SK-N-SH treated with all-trans-retinoic acid at 6 μM for 48 hours (cell line): ENCODE data around the gene RBFOX2.

ENCODE experiments used
- ATAC-seq: fragments of 200-7000 bp; cut with Tn5 transposase; 3 replicates; pipeline ENCODE4 v1.9.1; 2020; ENCODE audit warnings: mild to moderate bottlenecking, moderate library complexity
- BACH2 ChIP-seq: fragments of 250-450 bp; sonication (Bioruptor Pico); IDR thresholded peaks from 2 replicates; pipeline ENCODE4 v1.9.0; 2021; ENCODE audit warnings: mild to moderate bottlenecking, borderline replicate concordance
- CREB5 ChIP-seq: fragments of 250-450 bp; sonication (Bioruptor Pico); IDR thresholded peaks from 2 replicates; pipeline ENCODE4 v1.5.1; 2020; ENCODE audit warnings: low read depth, mild to moderate bottlenecking, moderate library complexity
- CSDC2 ChIP-seq: fragments of 250-450 bp; sonication (Bioruptor Pico); IDR thresholded peaks from 2 replicates; pipeline ENCODE4 v1.5.0; 2020; ENCODE audit warnings: mild to moderate bottlenecking, moderate library complexity
- CSRNP3 ChIP-seq: fragments of 250-450 bp; sonication (Bioruptor Pico); IDR thresholded peaks from 2 replicates; pipeline ENCODE4 v1.5.1; 2021; ENCODE audit warnings: mild to moderate bottlenecking, moderate library complexity
- ESRRG ChIP-seq: fragments of 250-450 bp; sonication (Bioruptor Pico); IDR thresholded peaks from 2 replicates; pipeline ENCODE4 v1.6.1; 2021; ENCODE audit warnings: mild to moderate bottlenecking
- GLIS3 ChIP-seq: fragments of 250-450 bp; sonication (Bioruptor Pico); IDR thresholded peaks from 2 replicates; pipeline ENCODE4 v1.5.0; 2020; ENCODE audit warnings: mild to moderate bottlenecking, moderate library complexity
- ISL1 ChIP-seq: fragments of 250-450 bp; sonication (Bioruptor Pico); IDR thresholded peaks from 2 replicates; pipeline ENCODE4 v2.1.2; 2022; ENCODE audit warnings: mild to moderate bottlenecking, moderate library complexity
- PATZ1 ChIP-seq: fragments of 250-450 bp; sonication (Bioruptor Pico); IDR thresholded peaks from 2 replicates; pipeline ENCODE4 v1.8.0; 2020; ENCODE audit warnings: mild to moderate bottlenecking, moderate library complexity, borderline replicate concordance
- POU6F1 ChIP-seq: fragments of 250-450 bp; sonication (Bioruptor Pico); IDR thresholded peaks from 2 replicates; pipeline ENCODE4 v1.8.0; 2021; ENCODE audit warnings: low read depth, mild to moderate bottlenecking, moderate library complexity, borderline replicate concordance
- PPARA ChIP-seq: fragments of 250-450 bp; sonication (Bioruptor Pico); IDR thresholded peaks from 2 replicates; pipeline ENCODE4 v1.5.0; 2020; ENCODE audit warnings: mild to moderate bottlenecking, borderline replicate concordance
- RARB ChIP-seq: fragments of 250-450 bp; sonication (Bioruptor Pico); IDR thresholded peaks from 2 replicates; pipeline ENCODE4 v1.8.0; 2021; ENCODE audit warnings: mild to moderate bottlenecking, moderate library complexity
- SNAI2 ChIP-seq: fragments of 250-450 bp; sonication (Bioruptor Pico); IDR thresholded peaks from 2 replicates; pipeline ENCODE4 v1.5.0; 2020; ENCODE audit warnings: mild to moderate bottlenecking, moderate library complexity
- TOX ChIP-seq: fragments of 250-450 bp; sonication (Bioruptor Pico); IDR thresholded peaks from 2 replicates; pipeline ENCODE4 v1.8.0; 2021; ENCODE audit warnings: mild to moderate bottlenecking, moderate library complexity, borderline replicate concordance
- TSHZ2 ChIP-seq: fragments of 250-450 bp; sonication (Bioruptor Pico); IDR thresholded peaks from 2 replicates; pipeline ENCODE4 v1.5.0; 2020; ENCODE audit warnings: mild to moderate bottlenecking, moderate library complexity
- ZC3H10 ChIP-seq: fragments of 250-450 bp; sonication (Bioruptor Pico); IDR thresholded peaks from 2 replicates; pipeline ENCODE4 v1.5.1; 2021; ENCODE audit warnings: mild to moderate bottlenecking, moderate library complexity
- ZFP3 ChIP-seq: fragments of 250-450 bp; sonication (Bioruptor Pico); IDR thresholded peaks from 2 replicates; pipeline ENCODE4 v1.5.0; 2020; ENCODE audit warnings: mild to moderate bottlenecking, moderate library complexity
- ZFP30 ChIP-seq: fragments of 450-650 bp; formaldehyde crosslinking; IDR thresholded peaks from 2 replicates; pipeline ENCODE4 v1.5.0; 2022; ENCODE audit warnings: mild to moderate bottlenecking, moderate library complexity
- ZNF565 ChIP-seq: fragments of 450-650 bp; formaldehyde crosslinking; conservative IDR thresholded peaks from 2 replicates; pipeline ENCODE4 v1.5.0; 2020; ENCODE audit warnings: low read depth, mild to moderate bottlenecking, moderate library complexity
- ZNF70 ChIP-seq: fragments of 450-650 bp; formaldehyde crosslinking; IDR thresholded peaks from 2 replicates; pipeline ENCODE4 v1.5.0; 2020; ENCODE audit warnings: mild to moderate bottlenecking, moderate library complexity
- ZNF8 ChIP-seq: fragments of 450-650 bp; formaldehyde crosslinking; IDR thresholded peaks from 2 replicates; pipeline ENCODE4 v1.5.0; 2020; ENCODE audit warnings: mild to moderate bottlenecking, moderate library complexity

The RBFOX2 gene

GRCh38 chr22:35719212-35719875 lies 309.3 kb downstream of the RBFOX2 start:
- no peak for ATAC-seq
- no peak for TF ChIP-seq SNAI2
- no peak for TF ChIP-seq ZFP3 (CRISPR knock-in tag)
- TF ChIP-seq GLIS3 (CRISPR knock-in tag) = no peak
- no peak for TF ChIP-seq ZFP30 (CRISPR knock-in tag)
- no peak for TF ChIP-seq ISL1 (CRISPR knock-in tag)
- TF ChIP-seq CSRNP3 (CRISPR knock-in tag) = no peak
- no peak for TF ChIP-seq ZNF70
- no peak for TF ChIP-seq POU6F1
- TF ChIP-seq ESRRG (CRISPR knock-in tag) = no peak
- no peak for TF ChIP-seq ZNF565 (CRISPR knock-in tag)
- TF ChIP-seq CSDC2 (CRISPR knock-in tag) = no peak
- TF ChIP-seq PATZ1 (CRISPR knock-in tag) = no peak
- no peak for TF ChIP-seq ZC3H10 (CRISPR knock-in tag)
- TF ChIP-seq PPARA (CRISPR knock-in tag) = no peak
- TF ChIP-seq ZNF8 (CRISPR knock-in tag) = no peak

GRCh38 chr22:35717572-35717971 lies 311.1 kb downstream of the RBFOX2 start, which contains the start of gene APOL5:
APOL5 (plus strand) TSS chr22:35717872; CDS start chr22:35717872, 0 bp downstream.
- no peak for TF ChIP-seq ZNF8 (CRISPR knock-in tag)
- no peak for TF ChIP-seq TSHZ2
- no peak for TF ChIP-seq RARB (CRISPR knock-in tag)
- no peak for TF ChIP-seq PPARA (CRISPR knock-in tag)
- TF ChIP-seq, all 23 proteins: peak for 0

DNA sequence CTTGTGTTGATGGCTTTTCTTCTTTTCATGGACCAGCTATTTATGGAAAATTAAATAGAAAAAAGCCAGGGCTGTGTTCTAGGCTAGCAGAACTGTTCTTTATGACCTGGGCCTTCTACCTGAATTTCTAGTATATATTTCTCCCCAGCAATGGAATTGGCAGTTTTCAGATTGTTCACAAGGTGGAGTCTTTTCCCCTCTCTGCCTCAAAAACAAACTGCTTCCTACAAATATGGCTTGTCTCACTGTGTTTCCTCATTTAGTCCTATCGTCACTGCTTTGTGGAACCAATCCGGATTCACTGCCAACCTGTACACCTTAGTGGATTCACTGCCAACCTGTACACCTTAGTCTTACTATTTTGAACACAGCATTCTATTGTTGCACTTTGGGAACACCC lies 316.0 kb downstream of the RBFOX2 start:
- TF ChIP-seq RARB (CRISPR knock-in tag) (no peak), ZNF565 (CRISPR knock-in tag) (peak; percentile 98)
- no peak for ATAC-seq

More at GRCh38 chr22:35717572-35717971, 311.1 kb downstream of the RBFOX2 start, which contains the start of gene APOL5:
- no peak for ATAC-seq

GRCh38 chr22:35711336-35711735 lies 317.3 kb downstream of the RBFOX2 start:
- no peak for ATAC-seq
- TF ChIP-seq ZC3H10 (CRISPR knock-in tag) = no peak
- no peak for TF ChIP-seq PPARA (CRISPR knock-in tag)

- no peak for ATAC-seq
Observed at GRCh38 chr22:35708917-35709316, 319.7 kb downstream of the RBFOX2 start.

More at GRCh38 chr22:35708917-35709316, 319.7 kb downstream of the RBFOX2 start:
- no peak for TF ChIP-seq CREB5 (CRISPR knock-in tag)
- no peak for TF ChIP-seq BACH2 (CRISPR knock-in tag)
- no peak for TF ChIP-seq POU6F1
- no peak for TF ChIP-seq TOX (CRISPR knock-in tag)
- no peak for TF ChIP-seq ZFP3 (CRISPR knock-in tag)
- no peak for TF ChIP-seq CSRNP3 (CRISPR knock-in tag)
- TF ChIP-seq ZNF565 (CRISPR knock-in tag) = no peak
